ENCODE measurements around the gene GLIS1.

DNA sequence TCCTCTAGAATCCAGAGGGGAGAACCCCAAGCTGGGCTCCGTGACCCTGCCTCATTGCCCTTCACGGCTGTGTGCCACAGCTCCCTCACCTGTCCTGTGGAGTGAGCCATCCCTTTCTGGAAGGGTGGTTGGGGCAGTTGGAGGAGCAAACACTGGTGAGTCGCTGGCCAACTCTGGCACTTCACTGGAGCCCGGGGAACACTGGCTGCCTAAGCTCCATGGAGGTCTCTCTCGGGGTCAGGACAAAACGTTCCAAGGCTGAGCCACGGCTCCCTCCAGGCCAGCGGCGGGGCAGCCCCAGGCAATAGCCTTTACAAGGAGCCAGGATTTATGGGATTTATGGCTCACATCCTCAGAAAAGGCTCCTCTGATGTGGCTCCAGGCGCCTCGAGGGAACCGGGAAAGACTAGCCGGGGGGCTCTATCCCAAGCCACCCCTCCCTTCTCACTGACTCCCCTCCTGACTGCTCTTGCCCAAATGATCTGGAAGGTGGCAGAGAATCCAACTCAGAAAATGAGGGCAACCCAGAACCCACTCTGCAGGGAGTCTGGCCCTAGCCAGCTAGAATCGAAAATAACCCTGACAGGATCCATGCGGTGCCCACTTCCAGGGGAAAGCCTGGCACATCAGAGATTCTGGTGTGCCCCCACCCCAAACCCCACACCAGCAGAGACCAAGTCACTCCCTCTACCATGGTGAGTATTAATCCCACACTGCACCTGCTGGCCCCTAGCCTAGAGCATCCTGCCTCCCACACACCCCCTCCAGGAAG lies 75.2 kb downstream of the GLIS1 start:
- TF ChIP-seq EZH2 (IDR thresholded peaks at IDR 0.05; ENCODE audit: low read length, unreplicated experiment) (no peak), EZH2phosphoT487 (IDR thresholded peaks at IDR 0.05; ENCODE audit: borderline replicate concordance, low read length) (no peak)
- TF ChIP-seq, protein P1, sequence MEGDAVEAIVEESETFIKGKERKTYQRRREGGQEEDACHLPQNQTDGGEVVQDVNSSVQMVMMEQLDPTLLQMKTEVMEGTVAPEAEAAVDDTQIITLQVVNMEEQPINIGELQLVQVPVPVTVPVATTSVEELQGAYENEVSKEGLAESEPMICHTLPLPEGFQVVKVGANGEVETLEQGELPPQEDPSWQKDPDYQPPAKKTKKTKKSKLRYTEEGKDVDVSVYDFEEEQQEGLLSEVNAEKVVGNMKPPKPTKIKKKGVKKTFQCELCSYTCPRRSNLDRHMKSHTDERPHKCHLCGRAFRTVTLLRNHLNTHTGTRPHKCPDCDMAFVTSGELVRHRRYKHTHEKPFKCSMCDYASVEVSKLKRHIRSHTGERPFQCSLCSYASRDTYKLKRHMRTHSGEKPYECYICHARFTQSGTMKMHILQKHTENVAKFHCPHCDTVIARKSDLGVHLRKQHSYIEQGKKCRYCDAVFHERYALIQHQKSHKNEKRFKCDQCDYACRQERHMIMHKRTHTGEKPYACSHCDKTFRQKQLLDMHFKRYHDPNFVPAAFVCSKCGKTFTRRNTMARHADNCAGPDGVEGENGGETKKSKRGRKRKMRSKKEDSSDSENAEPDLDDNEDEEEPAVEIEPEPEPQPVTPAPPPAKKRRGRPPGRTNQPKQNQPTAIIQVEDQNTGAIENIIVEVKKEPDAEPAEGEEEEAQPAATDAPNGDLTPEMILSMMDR (conservative IDR thresholded peaks at IDR 0.05; ENCODE audit: low read depth, low read length): no peak
